ENCODE results near the gene NBEA.

- TF ChIP-seq EZH2phosphoT487 (IDR thresholded peaks at IDR 0.05; ENCODE audit: low read depth, severe bottlenecking, unreplicated experiment) (no peak), CTCF (IDR thresholded peaks at IDR 0.05; ENCODE audit: poor library complexity) (no peak), EZH2 (IDR thresholded peaks at IDR 0.05; ENCODE audit: borderline replicate concordance) (no peak)
Measured at GRCh38 chr13:35499676-35500075, 557.6 kb downstream of the NBEA start.

Data from hepatocyte (in vitro differentiated cells).